A673 (cell line): ENCODE measurements around the gene NACC2.

Experiments
- CTCF ChIP-seq: fragments of 300-800, 200-600 bp; sonication (generic); conservative IDR thresholded peaks from 2 replicates; pipeline ENCODE4 v1.5.1; 2017; ENCODE audit warnings: low read depth, mild to moderate bottlenecking, antibody characterized with exemption, low read length, moderate library complexity, mixed read lengths
- EZH2 ChIP-seq: fragments of 200-600 bp; sonication (generic); IDR thresholded peaks from 2 replicates; pipeline ENCODE4 v1.6.1; 2017; ENCODE audit warnings: borderline replicate concordance, low read depth, mild to moderate bottlenecking, mixed read lengths, antibody characterized with exemption, low read length; ENCODE audit not compliant: poor library complexity, severe bottlenecking

DNA sequence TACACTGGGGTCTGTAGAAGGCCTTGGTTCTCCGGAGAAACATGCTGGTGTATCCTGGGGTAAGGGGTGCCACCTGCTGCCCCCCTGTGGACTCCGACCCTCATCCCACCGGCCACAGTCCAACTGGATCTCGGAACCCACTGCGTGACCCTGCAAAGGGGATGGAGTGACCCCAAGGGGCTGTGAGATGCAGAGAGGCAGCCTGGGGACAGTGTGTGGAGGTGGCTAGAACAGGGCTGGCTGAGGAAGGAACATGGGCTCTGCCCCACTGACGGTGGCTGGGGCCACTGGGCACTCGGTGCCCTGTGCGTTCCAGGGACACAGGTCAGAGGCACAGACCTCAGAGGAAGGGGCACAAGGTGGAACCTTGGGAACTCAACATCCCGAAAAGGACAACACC, 2.3 kb downstream of the NACC2 start:
- no peak for TF ChIP-seq CTCF
- no peak for TF ChIP-seq EZH2
